OCI-LY7 (cell line): Measurements from ENCODE around the gene FAM169A. TPM values are rescaled to one million over a fixed set of nuclear protein-coding genes. Genes with fewer than 3 reads are reported as not detected.
A peak's percentile ranks its signal among the peaks of the same experiment; 100 is the strongest.

Source experiments
- BruUV-seq: library from RNA; stranded (reverse); fragments of 400-500 nt; replicated peaks from 2 replicates; lab custom pipeline; 2021; lab: Mats Ljungman, UMichigan
- CTCF ChIA-PET: fragments of 300-600 bp; sonication (Branson Sonifier 250); formaldehyde crosslinking; loops from one replicate; lab custom pipeline; 2022; ENCODE audit warnings: antibody characterized with exemption; ENCODE audit not compliant: unreplicated experiment; lab: Charles Lee
- POLR2A ChIA-PET: fragments of 300-600 bp; sonication (Branson Sonifier 250); formaldehyde crosslinking; loops from one replicate; lab custom pipeline; 2022; ENCODE audit warnings: antibody characterized with exemption; lab: Charles Lee
- DNase-seq: peaks from one replicate; pipeline ENCODE4 v3.0.0-alpha.2; 2015; ENCODE audit warnings: low spot score
- H2AFZ ChIP-seq: fragments of 200-600 bp; sonication (generic), shearing (Covaris generic); 2 replicates; pipeline ENCODE4 v1.6.1; 2014; ENCODE audit warnings: mild to moderate bottlenecking, antibody characterized with exemption, low read length, moderate library complexity
- H3K27ac ChIP-seq: fragments of 200-600 bp; sonication (generic); 2 replicates; pipeline ENCODE4 v1.5.1; 2014; ENCODE audit warnings: mixed run types, low read depth, mild to moderate bottlenecking, moderate library complexity, low read length, inconsistent platforms; ENCODE audit not compliant: poor library complexity, severe bottlenecking
- H3K36me3 ChIP-seq: fragments of 200-600 bp; sonication (generic); 2 replicates; pipeline ENCODE4 v1.6.1; 2014; ENCODE audit warnings: mild to moderate bottlenecking, antibody characterized with exemption, low read length, moderate library complexity, mixed read lengths; ENCODE audit not compliant: insufficient read depth
- H3K4me1 ChIP-seq: fragments of 200-600 bp; sonication (generic); 2 replicates; pipeline ENCODE4 v1.5.1; 2014; ENCODE audit warnings: mild to moderate bottlenecking, low read length; ENCODE audit not compliant: insufficient read depth, poor library complexity, severe bottlenecking
- H3K4me2 ChIP-seq: fragments of 200-600 bp; sonication (generic); 2 replicates; pipeline ENCODE4 v1.6.1; 2014; ENCODE audit warnings: mild to moderate bottlenecking, low read length
- H3K4me3 ChIP-seq: fragments of 200-600 bp; sonication (generic); 2 replicates; pipeline ENCODE4 v1.5.1; 2014; ENCODE audit warnings: mild to moderate bottlenecking, low read depth, low read length; ENCODE audit not compliant: poor library complexity, severe bottlenecking
- H3K79me2 ChIP-seq: fragments of 200-600 bp; sonication (generic); 2 replicates; pipeline ENCODE4 v1.6.1; 2016; ENCODE audit warnings: low read depth, mild to moderate bottlenecking, low read length, moderate library complexity, mixed read lengths; ENCODE audit not compliant: insufficient read depth
- H3K9me2 ChIP-seq: fragments of 200-600 bp; sonication (generic); 2 replicates; pipeline ENCODE4 v1.6.1; 2016; ENCODE audit warnings: mild to moderate bottlenecking, low read length, mixed read lengths; ENCODE audit not compliant: insufficient read depth
- H3K9me3 ChIP-seq: fragments of 200-600 bp; sonication (generic); 2 replicates; pipeline ENCODE4 v1.6.1; 2014; ENCODE audit warnings: mild to moderate bottlenecking, mixed run types, low read length, mixed read lengths
- H4K20me1 ChIP-seq: fragments of 200-600 bp; sonication (generic); 2 replicates; pipeline ENCODE4 v1.6.1; 2014; ENCODE audit warnings: mild to moderate bottlenecking, antibody characterized with exemption, low read length, moderate library complexity, mixed read lengths; ENCODE audit not compliant: insufficient read depth
- EZH2phosphoT487 ChIP-seq: fragments of 200-600 bp; sonication (generic); IDR thresholded peaks from 2 replicates; pipeline ENCODE4 v1.6.1; 2018; ENCODE audit warnings: low read depth, borderline replicate concordance, mild to moderate bottlenecking, mixed run types, antibody characterized with exemption, low read length, moderate library complexity, mixed read lengths
- intact Hi-C: fragments of 100-400 bp; cut with micrococcal nuclease; formaldehyde crosslinking; loops from one replicate; pipeline ENCODE4 v1.10.0; 2022; ENCODE audit not compliant: unreplicated experiment
- total RNA-seq, 2 experiments: library from RNA; depleted of rRNA in 1 of 2; stranded (reverse); fragments of >200 nt in 1 of 2; shearing (Covaris generic) in 1 of 2; gene quantifications; 2 replicates each; pipeline ENCODE4 v1.2.3, GENCODE V29; 2014 to 2022
- TF ChIP-seq, protein P1 (sequence below): fragments of 200-600 bp; sonication (generic); conservative IDR thresholded peaks from 2 replicates; pipeline ENCODE4 v1.5.1; 2014; ENCODE audit warnings: mild to moderate bottlenecking, antibody characterized with exemption, low read length, moderate library complexity, mixed read lengths

Gene FAM169A
- total RNA-seq, 2 experiments from 2014 or later = not detected

DNA sequence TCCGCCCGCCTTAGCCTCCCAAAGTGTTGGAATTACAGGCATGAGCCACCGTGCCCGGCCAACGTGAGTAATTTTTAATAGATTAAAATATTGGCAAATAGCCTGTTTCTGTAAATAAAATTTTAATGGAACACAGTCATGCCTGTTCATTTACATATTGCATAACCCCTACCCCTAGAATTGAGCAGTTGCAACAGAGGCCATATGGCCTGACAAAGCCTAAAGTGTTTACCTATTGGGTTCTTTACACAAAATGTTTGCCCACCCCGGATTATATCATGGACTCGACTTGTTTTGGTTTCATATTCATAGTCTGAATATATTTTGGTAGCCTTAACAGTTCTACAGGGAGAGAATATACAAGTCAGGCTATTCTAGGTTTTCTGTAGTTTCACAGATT is 93.8 kb downstream of the FAM169A start:
- POLR2A ChIA-PET = interaction anchor here (0.6 to 0.9 kb wide), 5 partner anchors 7 to 376 kb away, joined by 3 to 5 read pairs (median 3); no protein-coding TSS in a partner anchor
- BruUV-seq = no TSS peak

GRCh38 chr5:74767579-74767913 is 98.6 kb downstream of the FAM169A start:
- ChIA-PET CTCF (no interaction called here), POLR2A (interaction anchor here (0.6 to 1.5 kb wide), 4 partner anchors 9 to 374 kb away, joined by 3 to 7 read pairs (median 4); no protein-coding TSS in a partner anchor)
- Histone ChIP-seq H3K27ac (peak overlapping the region; percentile 66), H4K20me1 (peaks cover 18% of the 10 kb centered on the region; the same call in 1 of the 2 replicates), H3K4me3 (peak overlapping the region; percentile 96), H3K4me1 (peaks cover 21% of the 10 kb centered on the region), H3K4me2 (peak overlapping the region; percentile 87), H3K9me2 (no peaks in the 10 kb centered on the region), H3K79me2 (peaks cover 69% of the 10 kb centered on the region), H3K36me3 (peaks cover 65% of the 10 kb centered on the region), H2AFZ (peak overlapping the region; percentile 99), H3K9me3 (no peaks in the 10 kb centered on the region)
- intact Hi-C loops = loop anchor here (2.0 to 10.0 kb wide), 3 partner anchors 80 to 949 kb away; partner anchors contain the start of genes HEXB and POC5
- TSS peak; percentile 80 for BruUV-seq
- TF ChIP-seq, protein P1, sequence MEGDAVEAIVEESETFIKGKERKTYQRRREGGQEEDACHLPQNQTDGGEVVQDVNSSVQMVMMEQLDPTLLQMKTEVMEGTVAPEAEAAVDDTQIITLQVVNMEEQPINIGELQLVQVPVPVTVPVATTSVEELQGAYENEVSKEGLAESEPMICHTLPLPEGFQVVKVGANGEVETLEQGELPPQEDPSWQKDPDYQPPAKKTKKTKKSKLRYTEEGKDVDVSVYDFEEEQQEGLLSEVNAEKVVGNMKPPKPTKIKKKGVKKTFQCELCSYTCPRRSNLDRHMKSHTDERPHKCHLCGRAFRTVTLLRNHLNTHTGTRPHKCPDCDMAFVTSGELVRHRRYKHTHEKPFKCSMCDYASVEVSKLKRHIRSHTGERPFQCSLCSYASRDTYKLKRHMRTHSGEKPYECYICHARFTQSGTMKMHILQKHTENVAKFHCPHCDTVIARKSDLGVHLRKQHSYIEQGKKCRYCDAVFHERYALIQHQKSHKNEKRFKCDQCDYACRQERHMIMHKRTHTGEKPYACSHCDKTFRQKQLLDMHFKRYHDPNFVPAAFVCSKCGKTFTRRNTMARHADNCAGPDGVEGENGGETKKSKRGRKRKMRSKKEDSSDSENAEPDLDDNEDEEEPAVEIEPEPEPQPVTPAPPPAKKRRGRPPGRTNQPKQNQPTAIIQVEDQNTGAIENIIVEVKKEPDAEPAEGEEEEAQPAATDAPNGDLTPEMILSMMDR = no peak
- no peak for TF ChIP-seq EZH2phosphoT487
- peak; percentile 59 for DNase-seq

More for the DNA sequence above, 93.8 kb downstream of the FAM169A start:
- H2AFZ ChIP-seq = no peak overlapping the region
- H3K4me2 ChIP-seq = no peak overlapping the region
- peaks cover 24% of the 10 kb centered on the region for H3K79me2 ChIP-seq
- H4K20me1 ChIP-seq = peaks cover 12% of the 10 kb centered on the region; the same call in 1 of the 2 replicates
- H3K9me3 ChIP-seq = no peaks in the 10 kb centered on the region
- CTCF ChIA-PET = no interaction called here
- no peak overlapping the region for H3K4me3 ChIP-seq
- H3K36me3 ChIP-seq = peaks cover 85% of the 10 kb centered on the region
- intact Hi-C loops = no loop called here
- peaks cover 9% of the 10 kb centered on the region for H3K4me1 ChIP-seq
- DNase-seq = no peak
- no peak overlapping the region for H3K27ac ChIP-seq
- H3K9me2 ChIP-seq = no peaks in the 10 kb centered on the region
- TF ChIP-seq, protein P1 = no peak
- no peak for TF ChIP-seq EZH2phosphoT487
